HG03097 (cell line): ENCODE measurements around the gene SRRM4.

Experiments used
- ATAC-seq: cut with Tn5 transposase; IDR thresholded peaks from one replicate; pipeline ENCODE4 v1.9.1; 2021; ENCODE audit not compliant: unreplicated experiment, low FRiP score

Gene SRRM4, protein sequence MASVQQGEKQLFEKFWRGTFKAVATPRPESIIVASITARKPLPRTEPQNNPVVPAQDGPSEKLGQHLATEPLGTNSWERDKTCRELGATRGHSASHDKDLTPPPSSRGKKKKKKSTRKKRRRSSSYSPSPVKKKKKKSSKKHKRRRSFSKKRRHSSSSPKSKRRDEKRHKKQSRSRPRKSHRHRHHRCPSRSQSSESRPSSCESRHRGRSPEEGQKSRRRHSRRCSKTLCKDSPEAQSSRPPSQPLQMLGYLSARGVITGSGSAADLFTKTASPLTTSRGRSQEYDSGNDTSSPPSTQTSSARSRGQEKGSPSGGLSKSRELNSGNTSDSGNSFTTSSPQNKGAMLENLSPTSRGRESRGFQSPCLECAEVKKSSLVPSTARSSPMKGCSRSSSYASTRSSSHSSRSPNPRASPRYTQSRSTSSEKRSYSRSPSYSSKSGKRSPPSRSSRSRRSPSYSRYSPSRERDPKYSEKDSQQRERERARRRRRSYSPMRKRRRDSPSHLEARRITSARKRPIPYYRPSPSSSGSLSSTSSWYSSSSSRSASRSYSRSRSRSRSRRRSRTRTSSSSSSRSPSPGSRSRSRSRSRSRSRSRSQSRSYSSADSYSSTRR

GRCh38 chr12:118981285-118982211, at the start of gene SRRM4:
Gene SRRM4 (plus strand): TSS chr12:118981541. CDS start chr12:118981883, 342 bp downstream.
- no peak for ATAC-seq

GRCh38 chr12:118946256-118946655, 35.1 kb upstream of the SRRM4 start:
- no peak for ATAC-seq

DNA sequence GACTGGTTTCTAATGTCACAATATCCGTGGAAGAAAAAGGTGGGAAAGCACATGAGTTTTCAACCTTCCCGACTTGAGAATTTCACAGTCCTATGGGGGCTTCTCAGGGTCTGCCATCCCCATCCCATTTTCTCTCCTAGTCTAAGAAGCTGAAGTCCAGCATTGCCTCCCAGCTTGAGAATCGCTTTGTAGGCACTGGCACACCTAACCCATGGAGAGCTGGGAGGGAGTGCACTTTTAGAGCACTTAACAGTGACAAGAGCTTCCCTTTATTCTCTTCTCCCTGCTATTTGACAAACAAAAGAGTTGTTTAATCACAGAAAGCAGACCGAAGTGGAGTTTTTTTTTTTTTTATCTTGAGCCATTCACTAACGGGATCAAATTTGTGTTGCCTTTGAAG, 22.8 kb upstream of the SRRM4 start:
- no peak for ATAC-seq

- no peak for ATAC-seq
These were observed 22.0 kb upstream of the SRRM4 start for GRCh38 chr12:118959348-118959747.

DNA sequence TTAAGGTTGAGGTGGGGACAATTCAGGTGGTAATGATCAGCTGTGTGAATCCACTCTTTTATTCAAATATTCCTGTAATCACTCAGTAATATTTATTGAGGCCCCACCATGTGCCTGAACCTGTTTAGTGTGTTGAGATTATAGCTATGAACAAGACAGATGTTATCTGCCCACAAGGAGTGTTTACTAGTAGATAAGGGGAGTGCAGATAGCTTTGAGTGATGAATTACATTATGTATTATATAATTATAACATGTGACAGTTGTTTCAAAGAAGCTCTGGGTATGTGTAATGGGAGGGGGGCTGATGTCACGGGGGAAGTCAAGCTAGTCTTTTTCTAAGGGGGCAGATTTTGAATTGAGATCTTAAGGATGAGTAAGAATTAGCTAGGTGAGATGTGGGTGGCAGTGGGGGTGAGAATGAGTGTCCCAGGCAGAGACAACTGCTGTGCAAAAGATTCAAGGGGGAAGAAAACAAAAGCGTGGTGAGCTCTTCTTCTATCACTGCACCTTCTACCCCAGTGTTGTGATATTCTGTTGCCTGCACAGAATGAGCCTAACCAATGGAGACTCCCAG, 21.3 kb upstream of the SRRM4 start:
- ATAC-seq = no peak

GRCh38 chr12:118960865-118961264, 20.5 kb upstream of the SRRM4 start:
- ATAC-seq = no peak

DNA sequence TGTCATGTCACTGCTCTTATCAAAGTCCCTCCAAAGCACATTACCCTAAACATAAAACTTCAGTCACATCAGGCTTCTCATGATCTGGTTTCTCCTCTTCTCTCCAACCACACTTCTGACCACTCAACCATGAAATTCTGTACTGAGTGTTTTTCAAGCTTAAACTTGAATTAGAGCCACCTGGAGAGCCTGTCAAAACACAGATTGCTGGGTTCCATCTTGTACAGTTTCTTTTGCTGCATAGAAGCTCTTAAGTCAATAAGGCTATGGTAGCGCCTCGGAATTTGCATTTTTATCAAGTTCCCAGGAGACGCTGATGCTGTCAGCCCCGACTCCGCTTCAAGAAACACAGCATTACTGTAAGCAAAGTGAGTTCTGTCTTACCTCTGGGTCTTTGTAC, 16.4 kb upstream of the SRRM4 start:
- no peak for ATAC-seq

DNA sequence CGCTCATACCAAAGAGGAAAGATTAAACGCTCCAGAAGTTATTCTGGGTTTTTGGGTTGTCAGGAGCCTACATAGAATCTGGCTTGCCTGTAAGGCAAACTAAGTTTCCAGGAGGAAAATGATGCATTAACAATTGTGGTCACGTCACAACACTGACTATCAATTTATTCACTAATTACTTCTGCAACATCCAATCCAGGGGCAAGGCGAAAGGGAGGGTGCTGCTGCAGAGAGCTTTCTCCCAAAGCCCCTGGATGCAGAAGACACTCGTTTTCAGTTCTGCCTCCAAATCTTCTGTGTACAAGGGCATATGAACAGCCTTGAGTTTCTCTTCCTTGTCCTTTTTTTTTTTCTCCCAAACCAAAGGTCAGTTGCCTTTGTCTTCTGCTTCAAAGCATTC, 10.5 kb upstream of the SRRM4 start:
- no peak for ATAC-seq

DNA sequence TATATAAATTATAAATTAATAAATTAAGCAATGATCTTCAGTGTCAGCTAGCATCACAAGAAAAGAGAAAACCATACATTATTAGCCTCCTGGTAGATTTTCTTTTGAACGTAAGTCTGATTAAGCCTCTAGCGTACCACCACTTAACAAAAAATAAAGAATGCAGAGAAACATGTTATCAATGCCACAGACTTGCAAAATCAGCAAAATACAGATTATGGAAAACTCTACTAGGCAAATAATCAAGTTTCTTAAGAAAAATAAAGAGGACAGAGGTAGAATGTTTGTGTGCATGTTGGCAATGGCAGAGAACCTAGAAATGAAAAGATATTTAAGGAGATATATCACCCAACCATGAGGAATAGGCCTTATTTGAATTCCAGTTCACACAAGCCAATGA, 8.4 kb upstream of the SRRM4 start:
- ATAC-seq = no peak

- ATAC-seq = peak; percentile 67
These were observed 1.5 kb upstream of the SRRM4 start for GRCh38 chr12:118979763-118980406.

GRCh38 chr12:118980407-118981014, 830 bp upstream of the SRRM4 start:
- ATAC-seq = no peak

GRCh38 chr12:118982302-118982701, 961 bp downstream of the SRRM4 start:
- no peak for ATAC-seq

GRCh38 chr12:118982984-118983761, 1.8 kb downstream of the SRRM4 start:
- no peak for ATAC-seq

- ATAC-seq = no peak
These were observed 3.0 kb downstream of the SRRM4 start for GRCh38 chr12:118984161-118984943.

DNA sequence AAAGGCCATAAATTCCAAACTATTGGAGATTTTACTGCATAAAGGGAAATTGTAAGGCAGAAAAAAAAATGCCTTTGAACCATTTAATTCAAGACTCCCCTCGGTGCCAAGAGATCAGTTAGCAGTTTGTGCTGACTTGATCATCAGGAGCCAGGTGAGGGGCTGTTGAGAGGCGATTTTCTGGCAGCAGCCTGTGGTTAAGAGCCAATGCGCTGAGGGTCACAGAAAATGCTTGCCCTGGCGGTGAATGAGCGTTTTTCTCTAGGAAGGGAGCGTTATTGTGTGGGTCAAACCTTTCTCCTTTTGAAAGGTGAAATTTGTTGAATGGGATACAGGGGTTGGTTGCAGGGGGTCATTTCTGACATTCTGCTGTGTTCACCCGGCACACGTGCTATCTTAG, 4.7 kb downstream of the SRRM4 start:
- no peak for ATAC-seq

DNA sequence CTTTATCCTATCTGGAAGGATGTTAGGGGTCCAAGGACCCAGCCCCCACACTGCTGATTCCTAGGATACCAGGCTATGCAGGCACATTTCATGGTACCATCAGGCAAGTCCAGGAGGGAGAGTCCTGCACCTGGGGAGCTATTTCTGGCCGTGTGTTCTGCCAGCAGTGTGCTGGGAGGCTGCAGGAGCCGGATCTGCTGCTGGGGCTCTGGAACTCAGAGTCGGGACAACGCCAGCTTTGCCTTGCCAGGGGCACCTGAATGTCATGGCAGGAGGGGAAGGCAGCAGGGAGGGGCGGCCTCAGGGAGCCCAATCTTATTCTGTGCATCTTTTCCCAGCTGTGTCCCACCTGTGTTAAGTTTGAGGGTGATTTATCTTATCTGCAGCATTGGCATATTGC, 17.8 kb downstream of the SRRM4 start:
- no peak for ATAC-seq

GRCh38 chr12:119005085-119005484, 23.7 kb downstream of the SRRM4 start:
- no peak for ATAC-seq

DNA sequence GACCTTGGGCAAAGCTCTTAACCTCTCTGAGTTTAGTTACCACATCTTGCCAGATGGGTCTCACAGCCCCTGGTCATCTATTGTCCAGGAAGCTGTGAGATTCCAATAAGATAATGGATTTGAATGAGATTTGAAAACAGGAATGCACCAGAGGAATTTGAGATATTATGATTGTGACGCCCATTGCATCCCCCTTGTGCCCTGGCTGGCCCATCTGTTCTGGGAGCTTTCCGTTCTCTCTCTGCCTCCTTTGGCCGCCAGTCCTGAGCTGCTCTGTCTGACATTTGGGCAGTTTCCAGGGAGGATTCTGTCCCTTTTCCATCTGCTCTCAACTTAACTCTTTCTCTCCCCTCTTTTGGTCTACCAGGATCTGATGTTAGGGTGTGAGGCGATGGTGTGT, 24.6 kb downstream of the SRRM4 start:
- ATAC-seq = no peak
